NCI-H446 treated with DMSO at 0.1 percent for 48 hours (cell line): Measurements from ENCODE around the gene ARHGAP1.

Source experiments
- DNase-seq: peaks from one replicate; lab custom pipeline; 2025; lab: John Stamatoyannopoulos, UW

The ARHGAP1 gene

GRCh38 chr11:46700241-46701077, at the start of gene ARHGAP1, which contains the start of gene ZNF408:
ARHGAP1 (minus strand) TSS chr11:46700619; CDS start chr11:46696107, 4,512 bp downstream.
ZNF408 (plus strand) TSS chr11:46701031; CDS start chr11:46701048, 17 bp downstream.
- peak; percentile 96 for DNase-seq

GRCh38 chr11:46747150-46747549, 46.7 kb upstream of the ARHGAP1 start:
- no peak for DNase-seq

- DNase-seq: no peak
Measured at GRCh38 chr11:46745995-46746394, 45.6 kb upstream of the ARHGAP1 start.

GRCh38 chr11:46745328-46745727, 44.9 kb upstream of the ARHGAP1 start:
- DNase-seq: no peak

- no peak for DNase-seq
Measured at GRCh38 chr11:46743693-46744339, 43.4 kb upstream of the ARHGAP1 start.

- no peak for DNase-seq
Measured at GRCh38 chr11:46743043-46743442, 42.6 kb upstream of the ARHGAP1 start.

GRCh38 chr11:46741600-46742484, 41.4 kb upstream of the ARHGAP1 start:
- no peak for DNase-seq

GRCh38 chr11:46738887-46739286, 38.5 kb upstream of the ARHGAP1 start:
- no peak for DNase-seq

- no peak for DNase-seq
Measured at GRCh38 chr11:46737699-46738098, 37.3 kb upstream of the ARHGAP1 start.

GRCh38 chr11:46736615-46737014, 36.2 kb upstream of the ARHGAP1 start:
- no peak for DNase-seq

- DNase-seq: no peak
Measured at GRCh38 chr11:46736146-46736545, 35.7 kb upstream of the ARHGAP1 start.

- DNase-seq: no peak
Measured at GRCh38 chr11:46733234-46733633, 32.8 kb upstream of the ARHGAP1 start.

GRCh38 chr11:46731545-46731944, 31.1 kb upstream of the ARHGAP1 start:
- DNase-seq: no peak

- no peak for DNase-seq
Measured at GRCh38 chr11:46729110-46730027, 28.9 kb upstream of the ARHGAP1 start.

- no peak for DNase-seq
Measured at GRCh38 chr11:46728659-46729040, 28.2 kb upstream of the ARHGAP1 start.

GRCh38 chr11:46727952-46728658, 27.7 kb upstream of the ARHGAP1 start:
- DNase-seq: no peak

GRCh38 chr11:46726206-46726862, 25.9 kb upstream of the ARHGAP1 start:
- no peak for DNase-seq

GRCh38 chr11:46725338-46726205, 25.2 kb upstream of the ARHGAP1 start:
- DNase-seq: no peak

GRCh38 chr11:46724088-46724487, 23.7 kb upstream of the ARHGAP1 start:
- DNase-seq: no peak
